Uterus (tissue), 2 donors: Measurements from ENCODE around the gene COASY.

ENCODE experiments used
- CTCF ChIP-seq, 4 experiments: fragments of 200-600 bp in 2 of 4; fragments of 450-650 bp in 2 of 4; sonication (generic) in 2 of 4; IDR thresholded peaks; one replicate each; pipeline ENCODE4 v1.5.1; 2016 to 2019; ENCODE audit warnings: antibody characterized with exemption in 4 of 4, mild to moderate bottlenecking in 2 of 4, moderate library complexity in 1 of 4
- POLR2A ChIP-seq, 2 donors: fragments of 450-650 bp; IDR thresholded peaks; one replicate each; pipeline ENCODE4 v1.6.1; 2016; ENCODE audit warnings: antibody characterized with exemption in 2 of 2, mild to moderate bottlenecking in 1 of 2, moderate library complexity in 1 of 2

- TF ChIP-seq CTCF (IDR thresholded peaks at IDR 0.05) (no peak), POLR2A (IDR thresholded peaks at IDR 0.05) (no peak)
These were observed 24.7 kb upstream of the COASY start for GRCh38 chr17:42537156-42537805.
